Panc1 (cell line): ENCODE results near the gene TPR.

ENCODE experiments used
- POLR2AphosphoS5 ChIP-seq: IDR thresholded peaks from 2 replicates; pipeline ENCODE4 v1.6.1; 2012; ENCODE audit warnings: mild to moderate bottlenecking, low read depth, low read length, moderate library complexity
- TCF7L2 ChIP-seq: IDR thresholded peaks from 2 replicates; pipeline ENCODE4 v1.6.1; 2011; ENCODE audit warnings: mild to moderate bottlenecking, low read depth, low read length, inconsistent platforms
- TF ChIP-seq, protein P1 (sequence below): fragments of 450-650 bp; IDR thresholded peaks from 2 replicates; pipeline ENCODE4 v1.5.1; 2017; ENCODE audit warnings: mild to moderate bottlenecking
- TF ChIP-seq, protein P2 (sequence below), 2 experiments: IDR thresholded peaks; 2 replicates each; pipeline ENCODE4 v1.6.1; 2011 to 2012; ENCODE audit warnings: low read depth in 2 of 2, control low read depth in 1 of 2, low read length in 1 of 2, mild to moderate bottlenecking in 1 of 2, moderate library complexity in 1 of 2; ENCODE audit not compliant: insufficient read depth in 1 of 2

DNA sequence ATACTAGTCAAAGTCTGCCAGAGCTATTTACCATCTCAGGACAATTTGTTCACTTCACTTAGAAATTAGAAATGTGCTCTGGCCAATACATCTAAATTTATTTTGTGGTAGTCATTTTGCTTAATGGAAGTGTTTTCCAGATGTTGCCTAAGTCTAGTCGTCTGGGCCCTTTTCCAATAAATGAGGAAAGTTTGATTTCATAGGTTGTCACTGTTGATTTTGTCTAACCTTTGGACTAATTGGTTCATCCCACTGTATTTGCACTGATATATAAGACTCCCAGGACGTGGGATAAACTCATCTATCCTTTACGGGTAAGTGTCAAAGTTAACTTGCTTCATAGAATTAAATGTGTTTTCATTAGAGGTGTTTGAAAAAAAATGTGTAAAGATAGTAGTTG is 79.1 kb downstream of the TPR start, which contains the start of gene PRG4:
- TF ChIP-seq POLR2AphosphoS5 (no peak), TCF7L2 (no peak)
- TF ChIP-seq, protein P1, sequence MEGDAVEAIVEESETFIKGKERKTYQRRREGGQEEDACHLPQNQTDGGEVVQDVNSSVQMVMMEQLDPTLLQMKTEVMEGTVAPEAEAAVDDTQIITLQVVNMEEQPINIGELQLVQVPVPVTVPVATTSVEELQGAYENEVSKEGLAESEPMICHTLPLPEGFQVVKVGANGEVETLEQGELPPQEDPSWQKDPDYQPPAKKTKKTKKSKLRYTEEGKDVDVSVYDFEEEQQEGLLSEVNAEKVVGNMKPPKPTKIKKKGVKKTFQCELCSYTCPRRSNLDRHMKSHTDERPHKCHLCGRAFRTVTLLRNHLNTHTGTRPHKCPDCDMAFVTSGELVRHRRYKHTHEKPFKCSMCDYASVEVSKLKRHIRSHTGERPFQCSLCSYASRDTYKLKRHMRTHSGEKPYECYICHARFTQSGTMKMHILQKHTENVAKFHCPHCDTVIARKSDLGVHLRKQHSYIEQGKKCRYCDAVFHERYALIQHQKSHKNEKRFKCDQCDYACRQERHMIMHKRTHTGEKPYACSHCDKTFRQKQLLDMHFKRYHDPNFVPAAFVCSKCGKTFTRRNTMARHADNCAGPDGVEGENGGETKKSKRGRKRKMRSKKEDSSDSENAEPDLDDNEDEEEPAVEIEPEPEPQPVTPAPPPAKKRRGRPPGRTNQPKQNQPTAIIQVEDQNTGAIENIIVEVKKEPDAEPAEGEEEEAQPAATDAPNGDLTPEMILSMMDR: no peak
- TF ChIP-seq, protein P2, sequence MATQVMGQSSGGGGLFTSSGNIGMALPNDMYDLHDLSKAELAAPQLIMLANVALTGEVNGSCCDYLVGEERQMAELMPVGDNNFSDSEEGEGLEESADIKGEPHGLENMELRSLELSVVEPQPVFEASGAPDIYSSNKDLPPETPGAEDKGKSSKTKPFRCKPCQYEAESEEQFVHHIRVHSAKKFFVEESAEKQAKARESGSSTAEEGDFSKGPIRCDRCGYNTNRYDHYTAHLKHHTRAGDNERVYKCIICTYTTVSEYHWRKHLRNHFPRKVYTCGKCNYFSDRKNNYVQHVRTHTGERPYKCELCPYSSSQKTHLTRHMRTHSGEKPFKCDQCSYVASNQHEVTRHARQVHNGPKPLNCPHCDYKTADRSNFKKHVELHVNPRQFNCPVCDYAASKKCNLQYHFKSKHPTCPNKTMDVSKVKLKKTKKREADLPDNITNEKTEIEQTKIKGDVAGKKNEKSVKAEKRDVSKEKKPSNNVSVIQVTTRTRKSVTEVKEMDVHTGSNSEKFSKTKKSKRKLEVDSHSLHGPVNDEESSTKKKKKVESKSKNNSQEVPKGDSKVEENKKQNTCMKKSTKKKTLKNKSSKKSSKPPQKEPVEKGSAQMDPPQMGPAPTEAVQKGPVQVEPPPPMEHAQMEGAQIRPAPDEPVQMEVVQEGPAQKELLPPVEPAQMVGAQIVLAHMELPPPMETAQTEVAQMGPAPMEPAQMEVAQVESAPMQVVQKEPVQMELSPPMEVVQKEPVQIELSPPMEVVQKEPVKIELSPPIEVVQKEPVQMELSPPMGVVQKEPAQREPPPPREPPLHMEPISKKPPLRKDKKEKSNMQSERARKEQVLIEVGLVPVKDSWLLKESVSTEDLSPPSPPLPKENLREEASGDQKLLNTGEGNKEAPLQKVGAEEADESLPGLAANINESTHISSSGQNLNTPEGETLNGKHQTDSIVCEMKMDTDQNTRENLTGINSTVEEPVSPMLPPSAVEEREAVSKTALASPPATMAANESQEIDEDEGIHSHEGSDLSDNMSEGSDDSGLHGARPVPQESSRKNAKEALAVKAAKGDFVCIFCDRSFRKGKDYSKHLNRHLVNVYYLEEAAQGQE (IDR thresholded peaks at IDR 0.05; ENCODE audit: insufficient read depth in 1 of 2, low read depth in 2 of 2, low read length in 1 of 2): no peak
